ENCODE measurements around the gene SLC36A1.
"Not testable (repeated sequence)": the region's sequence is repeated elsewhere in the genome, so short reads cannot be mapped to it uniquely, and the experiment has no call there.

The SLC36A1 gene

GRCh38 chr5:151497391-151498002 lies 50.1 kb downstream of the SLC36A1 start:
- TF ChIP-seq CTCF (IDR thresholded peaks at IDR 0.05; ENCODE audit: extremely low read depth, missing control alignments) = no peak
- DNase-seq (ENCODE audit: low spot score) = no peak

DNA sequence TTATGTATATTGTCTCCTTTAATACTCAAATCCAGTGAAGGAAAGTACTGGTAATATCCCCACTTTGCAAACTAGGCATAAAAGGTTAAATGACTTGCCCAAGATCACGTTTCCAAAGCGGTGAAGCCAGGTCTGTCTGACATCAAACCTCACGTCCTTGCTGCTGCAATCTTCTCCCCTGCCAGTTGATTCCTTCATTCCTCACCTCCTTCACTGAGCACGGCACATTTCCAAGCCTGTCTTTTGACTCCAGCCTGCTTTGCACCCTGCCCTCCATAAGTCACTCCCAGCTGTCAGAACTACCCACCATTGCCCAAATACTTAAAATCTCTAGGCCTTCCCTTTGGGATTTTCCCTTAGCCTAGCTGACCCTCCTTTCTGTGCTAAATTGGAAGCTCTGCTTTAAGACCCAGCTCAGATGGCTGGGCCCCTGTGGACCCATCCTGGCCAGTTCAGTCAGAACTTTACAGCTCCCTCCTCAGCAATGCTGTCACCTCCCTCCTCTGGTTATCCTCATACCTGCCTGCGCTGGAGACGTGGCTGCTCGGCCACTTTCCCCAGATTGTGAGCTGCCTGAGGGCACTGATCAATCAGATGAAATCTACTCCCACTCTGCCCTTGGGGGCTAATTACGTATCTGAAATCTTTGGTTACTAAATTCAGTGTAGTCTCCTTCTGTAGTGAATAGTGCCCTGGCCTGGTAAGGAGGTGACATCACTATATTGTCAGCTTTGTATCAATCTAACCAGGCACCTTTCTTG lies 51.2 kb downstream of the SLC36A1 start:
- TF ChIP-seq CTCF (IDR thresholded peaks at IDR 0.05; ENCODE audit: extremely low read depth, missing control alignments) = no peak
- no peak for DNase-seq (ENCODE audit: low spot score)

DNA sequence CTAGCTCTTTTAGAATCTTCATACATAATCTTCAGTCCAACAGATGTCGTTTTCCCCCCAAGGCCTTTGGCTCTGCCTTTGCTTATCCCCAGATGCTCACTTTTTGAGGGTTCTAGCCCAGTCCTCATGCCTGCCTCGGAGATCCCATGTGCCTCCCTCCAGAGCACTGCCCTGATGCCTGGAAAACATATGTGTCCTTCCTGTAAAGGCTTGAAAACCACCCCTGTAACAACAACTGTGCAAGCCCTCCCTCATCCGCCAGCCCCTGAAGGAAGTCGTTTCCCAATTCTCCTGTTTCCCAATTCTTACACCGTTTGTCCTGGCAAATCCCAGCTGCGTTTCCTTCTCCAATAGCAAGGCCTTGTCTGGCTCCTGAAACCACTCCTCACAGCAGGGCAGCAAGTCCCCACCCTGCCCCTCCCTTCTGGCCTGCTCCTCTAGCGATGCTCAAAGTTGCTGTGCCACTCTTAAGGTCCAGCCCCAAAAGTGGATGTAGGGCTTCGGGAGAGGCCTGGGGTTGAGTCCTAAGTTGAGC lies 52.2 kb downstream of the SLC36A1 start:
- no peak for DNase-seq (ENCODE audit: low spot score)
- no peak for TF ChIP-seq CTCF (IDR thresholded peaks at IDR 0.05; ENCODE audit: extremely low read depth, missing control alignments)

GRCh38 chr5:151504006-151504405 lies 56.6 kb downstream of the SLC36A1 start:
- DNase-seq (ENCODE audit: low spot score) = no peak
- TF ChIP-seq CTCF (IDR thresholded peaks at IDR 0.05; ENCODE audit: extremely low read depth, missing control alignments) = no peak

DNA sequence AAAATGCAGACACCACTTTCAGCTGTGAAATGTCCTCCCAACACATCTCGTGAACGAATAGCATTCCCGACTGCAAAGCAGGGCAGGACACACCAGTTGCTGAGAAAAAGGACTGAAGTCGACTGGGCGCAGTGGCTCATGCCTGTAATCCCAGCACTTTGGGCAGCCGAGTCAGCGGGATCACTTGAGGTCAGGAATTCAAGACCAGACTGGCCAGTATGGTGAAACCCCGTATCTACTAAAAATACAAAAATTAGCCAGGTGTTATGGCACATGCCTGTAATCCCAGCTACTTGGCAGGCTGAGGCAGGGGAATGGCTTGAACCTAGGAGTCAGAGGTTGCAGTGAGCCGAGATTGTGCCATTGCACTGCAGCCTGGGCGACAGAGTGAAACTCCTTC lies 60.9 kb downstream of the SLC36A1 start:
- DNase-seq (ENCODE audit: low spot score) = not testable (repeated sequence)

DNA sequence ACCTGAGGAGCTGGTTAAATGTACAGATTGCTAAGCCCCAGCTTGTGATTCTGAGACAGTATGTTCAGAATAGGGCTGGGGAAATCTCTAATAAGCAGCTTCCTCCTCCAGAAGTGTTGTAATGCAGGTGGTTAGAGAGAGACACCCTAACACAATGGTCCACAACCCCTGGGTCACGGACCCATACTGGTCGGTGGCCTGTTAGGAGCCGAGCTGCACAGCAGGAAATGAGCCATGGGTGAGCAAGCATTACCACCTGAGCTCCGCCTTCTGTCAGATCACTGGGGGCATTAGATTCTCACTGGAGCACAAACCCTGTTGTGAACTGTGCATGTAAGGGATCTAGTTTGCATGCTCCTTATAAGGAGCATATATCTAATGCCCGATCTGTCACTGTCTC lies 61.8 kb downstream of the SLC36A1 start:
- no peak for DNase-seq (ENCODE audit: low spot score)
- TF ChIP-seq CTCF (IDR thresholded peaks at IDR 0.05; ENCODE audit: extremely low read depth, missing control alignments) = no peak

GRCh38 chr5:151509836-151510235 lies 62.4 kb downstream of the SLC36A1 start:
- no peak for TF ChIP-seq CTCF (IDR thresholded peaks at IDR 0.05; ENCODE audit: extremely low read depth, missing control alignments)
- DNase-seq (ENCODE audit: low spot score) = no peak
